GM23248 (cell line): Measurements from ENCODE around the gene ZDBF2. TPM values are rescaled to one million over a fixed set of nuclear protein-coding genes. Genes with fewer than 3 reads are reported as not detected.
A peak's percentile ranks its signal among the peaks of the same experiment; 100 is the strongest.
"Not testable (repeated sequence)": the region's sequence is repeated elsewhere in the genome, so short reads cannot be mapped to it uniquely, and the experiment has no call there.

ENCODE experiments used
- DNase-seq: peaks from one replicate; pipeline ENCODE4 v3.0.0-alpha.2; 2015
- H2AFZ ChIP-seq: fragments of 200-600 bp; sonication (generic); 2 replicates; pipeline ENCODE4 v1.6.1; 2016; ENCODE audit warnings: antibody characterized with exemption
- H3F3A ChIP-seq: fragments of 200-600 bp; sonication (generic); 2 replicates; pipeline ENCODE4 v1.6.1; 2016; ENCODE audit warnings: mild to moderate bottlenecking, antibody characterized with exemption, mixed run types; ENCODE audit not compliant: insufficient read depth
- H3K27ac ChIP-seq: fragments of 200-600 bp; sonication (generic); 2 replicates; pipeline ENCODE4 v1.5.1; 2016; ENCODE audit warnings: mild to moderate bottlenecking
- H3K27me3 ChIP-seq: fragments of 200-600 bp; sonication (generic); replicated peaks from 2 replicates; pipeline ENCODE4 v1.6.1; 2016; ENCODE audit warnings: mild to moderate bottlenecking; ENCODE audit not compliant: insufficient read depth
- H3K36me3 ChIP-seq: fragments of 200-600 bp; sonication (generic); 2 replicates; pipeline ENCODE4 v1.6.1; 2016; ENCODE audit warnings: low read depth, mild to moderate bottlenecking
- H3K4me1 ChIP-seq: fragments of 200-600 bp; sonication (generic); 2 replicates; pipeline ENCODE4 v1.6.1; 2016; ENCODE audit warnings: mild to moderate bottlenecking; ENCODE audit not compliant: insufficient read depth
- H3K4me2 ChIP-seq: fragments of 200-600 bp; sonication (generic); one replicate; pipeline ENCODE4 v1.6.1; 2016; ENCODE audit warnings: mild to moderate bottlenecking; ENCODE audit not compliant: unreplicated experiment
- H3K4me3 ChIP-seq: fragments of 200-600 bp; sonication (generic); 2 replicates; pipeline ENCODE4 v1.5.1; 2016; ENCODE audit warnings: mild to moderate bottlenecking
- H3K79me2 ChIP-seq: fragments of 200-600 bp; sonication (generic); 2 replicates; pipeline ENCODE4 v1.6.1; 2016; ENCODE audit warnings: mild to moderate bottlenecking; ENCODE audit not compliant: insufficient read depth
- H3K9ac ChIP-seq: fragments of 200-600 bp; sonication (generic); 2 replicates; pipeline ENCODE4 v1.6.1; 2016; ENCODE audit warnings: mild to moderate bottlenecking
- H3K9me2 ChIP-seq: fragments of 200-600 bp; sonication (generic); 2 replicates; pipeline ENCODE4 v1.6.1; 2016; ENCODE audit warnings: mixed run types, mild to moderate bottlenecking, moderate library complexity; ENCODE audit not compliant: insufficient read depth
- H3K9me3 ChIP-seq: fragments of 200-600 bp; sonication (generic); one replicate; pipeline ENCODE4 v1.6.1; 2017; ENCODE audit warnings: low read depth
- H4K20me1 ChIP-seq: fragments of 200-600 bp; sonication (generic); 2 replicates; pipeline ENCODE4 v1.6.0; 2016; ENCODE audit not compliant: insufficient read depth
- EZH2 ChIP-seq: fragments of 200-600 bp; sonication (generic); IDR thresholded peaks from 2 replicates; pipeline ENCODE4 v1.6.1; 2018; ENCODE audit warnings: antibody characterized with exemption, mild to moderate bottlenecking; ENCODE audit not compliant: insufficient read depth, poor library complexity, severe bottlenecking
- EZH2phosphoT487 ChIP-seq: fragments of 200-600 bp; sonication (generic); IDR thresholded peaks from 2 replicates; pipeline ENCODE4 v1.6.1; 2018; ENCODE audit warnings: antibody characterized with exemption, moderate library complexity, mild to moderate bottlenecking, low read depth; ENCODE audit not compliant: insufficient read depth
- WGBS, 2 experiments: methylation state at CpG; one replicate each; pipeline ENCODE4 v1.1.6; 2015 to 2017; ENCODE audit warnings: low lambda C conversion rate in 2 of 2, low coverage in 1 of 2; ENCODE audit errors: missing lambda C conversion rate in 2 of 2; 5-methylcytosine and 5-hydroxymethylcytosine counted together
- in situ Hi-C: fragments of 300-500 bp; cut with MboI; formaldehyde crosslinking; loops from 2 replicates; pipeline ENCODE4 v1.15.0; 2020
- polyA plus RNA-seq: library from polyadenylated mRNA; unstranded; fragments of >200 nt; fragmentation: Nextera tagmentation; extraction: Ambion mirVana; gene quantifications from 2 replicates; pipeline ENCODE4 v1.2.1, GENCODE V29; 2016
- total RNA-seq: library from RNA; depleted of rRNA; stranded (reverse); fragments of >200 nt; shearing (Covaris generic); gene quantifications from 2 replicates; pipeline ENCODE4 v1.2.3, GENCODE V29; 2014

ZDBF2 gene
- total and polyA plus RNA-seq, 2 experiments from 2014 or later = 3.0 to 10.2 TPM

DNA sequence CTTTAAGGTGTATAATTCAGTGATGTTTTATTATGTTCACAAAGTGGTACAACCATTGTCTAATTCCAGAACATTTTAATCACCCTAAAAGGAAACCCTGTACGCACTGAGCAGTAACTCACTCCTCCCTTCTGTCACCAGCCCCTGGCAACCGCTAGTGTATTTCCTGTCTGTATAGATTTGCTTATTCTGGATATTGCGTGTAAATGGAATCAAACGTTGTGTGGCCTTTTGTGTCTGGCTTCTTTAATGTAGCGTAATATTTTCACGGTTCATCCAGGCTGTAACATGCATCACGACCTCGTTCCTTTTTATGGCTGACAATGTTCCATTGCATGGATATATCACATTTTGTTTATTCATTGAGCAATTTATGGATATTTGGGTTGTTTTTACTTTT, 8.3 kb downstream of the ZDBF2 start:
- Histone ChIP-seq H4K20me1 (no peaks in the 10 kb centered on the region), H3K27ac (no peak overlapping the region), H3K4me3 (no peak overlapping the region), H3F3A (no peaks in the 10 kb centered on the region), H3K36me3 (no peaks in the 10 kb centered on the region; the same call in 1 of the 2 replicates), H3K4me2 (no peak overlapping the region), H3K4me1 (no peaks in the 10 kb centered on the region), H3K9me2 (no peaks in the 10 kb centered on the region), H2AFZ (no peak overlapping the region), H3K27me3 (peaks cover 2% of the 10 kb centered on the region; the same call in 1 of the 2 replicates), H3K79me2 (peaks cover 35% of the 10 kb centered on the region), H3K9ac (no peak overlapping the region), H3K9me3 (no peaks in the 10 kb centered on the region)
- TF ChIP-seq EZH2phosphoT487 = no peak
- no peak for TF ChIP-seq EZH2
- in situ Hi-C loops = no loop called here
- DNase-seq = no peak
- 80 to 81% methylated on average over 8 of the region's 8 CpGs for WGBS, 2 experiments

- no peak overlapping the region for H3K9ac ChIP-seq
- no peak overlapping the region for H3K4me2 ChIP-seq
- in situ Hi-C loops = no loop called here
These were observed 12.7 kb downstream of the ZDBF2 start for GRCh38 chr2:206287197-206287596.

GRCh38 chr2:206289391-206289790, 14.9 kb downstream of the ZDBF2 start:
- peaks cover 48% of the 10 kb centered on the region for H3K79me2 ChIP-seq

More at GRCh38 chr2:206287197-206287596, 12.7 kb downstream of the ZDBF2 start:
- Histone ChIP-seq H3K9me2 (no peaks in the 10 kb centered on the region), H3K36me3 (no peaks in the 10 kb centered on the region; the same call in 1 of the 2 replicates), H2AFZ (no peak overlapping the region), H3K9me3 (no peaks in the 10 kb centered on the region), H3K27me3 (no peaks in the 10 kb centered on the region), H3F3A (no peaks in the 10 kb centered on the region), H3K27ac (no peak overlapping the region), H4K20me1 (no peaks in the 10 kb centered on the region), H3K4me3 (no peak overlapping the region), H3K4me1 (no peaks in the 10 kb centered on the region), H3K79me2 (peaks cover 50% of the 10 kb centered on the region)
- 81 to 88% methylated on average over 2 of the region's 2 CpGs for WGBS, 2 experiments
- no peak for DNase-seq
- TF ChIP-seq EZH2 (no peak), EZH2phosphoT487 (no peak)

DNA sequence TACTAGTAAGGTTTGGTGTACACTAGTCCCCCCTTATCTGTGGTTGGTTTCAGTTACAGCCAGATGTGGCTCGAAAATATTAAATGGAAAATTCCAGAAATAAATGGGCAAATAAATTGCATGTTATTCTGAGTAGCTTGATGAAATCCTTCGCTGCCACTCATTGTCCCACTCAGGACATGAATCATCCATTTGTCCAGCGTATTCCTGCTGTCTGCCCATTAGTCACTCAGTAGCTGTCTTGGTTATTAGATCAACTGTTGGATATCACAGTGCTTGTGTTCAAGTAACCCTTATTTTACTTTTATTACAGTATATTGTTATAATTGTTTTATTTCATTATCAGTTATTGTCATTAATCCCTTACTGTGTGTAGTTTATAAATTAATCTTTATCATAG, 21.7 kb downstream of the ZDBF2 start:
- H3K4me2 ChIP-seq = peak overlapping the region; percentile 30
- TF ChIP-seq EZH2phosphoT487 = no peak
- TF ChIP-seq EZH2 = no peak

More at GRCh38 chr2:206289391-206289790, 14.9 kb downstream of the ZDBF2 start:
- Histone ChIP-seq H3K4me1 (no peaks in the 10 kb centered on the region), H4K20me1 (no peaks in the 10 kb centered on the region), H3K9ac (no peak overlapping the region), H3K27me3 (no peaks in the 10 kb centered on the region), H2AFZ (no peak overlapping the region), H3K27ac (no peak overlapping the region), H3F3A (no peaks in the 10 kb centered on the region), H3K9me3 (no peaks in the 10 kb centered on the region), H3K9me2 (no peaks in the 10 kb centered on the region), H3K36me3 (no peaks in the 10 kb centered on the region), H3K4me2 (no peak overlapping the region), H3K4me3 (no peak overlapping the region)
- no peak for TF ChIP-seq EZH2
- no peak for TF ChIP-seq EZH2phosphoT487
- in situ Hi-C loops = no loop called here
- WGBS, 2 experiments = 62 to 65% methylated on average over 4 of the region's 4 CpGs
- no peak for DNase-seq

DNA sequence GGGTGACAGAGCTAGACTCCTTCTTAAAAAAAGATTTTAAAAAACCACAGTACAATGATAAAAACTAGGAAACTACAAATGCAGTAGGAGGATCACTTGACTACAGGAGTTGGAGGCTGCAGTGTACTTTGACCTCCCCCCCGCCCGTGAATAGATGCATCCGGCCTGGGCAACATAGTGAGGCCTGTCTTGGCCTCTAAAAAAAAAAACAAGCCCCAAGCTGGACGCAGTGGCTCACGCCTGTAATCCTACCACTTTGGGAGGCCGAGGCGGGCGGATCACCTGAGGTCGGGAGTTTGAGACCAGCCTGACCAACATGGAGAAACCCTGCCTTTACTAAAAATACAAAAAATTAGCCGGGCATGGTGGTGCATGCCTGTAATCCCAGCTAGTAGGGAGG, 25.1 kb downstream of the ZDBF2 start:
- H4K20me1 ChIP-seq, H3K79me2 ChIP-seq, in situ Hi-C loops, H3F3A ChIP-seq, H3K4me3 ChIP-seq, H3K27ac ChIP-seq, H3K27me3 ChIP-seq, H3K9ac ChIP-seq, H3K9me3 ChIP-seq, H3K9me2 ChIP-seq, H3K36me3 ChIP-seq, H2AFZ ChIP-seq, H3K4me2 ChIP-seq, DNase-seq: not testable (repeated sequence)
- WGBS, 2 experiments = 88% methylated on average over 10 of the region's 10 CpGs
- peaks cover 18% of the 10 kb centered on the region for H3K4me1 ChIP-seq

More for the DNA sequence above, 21.7 kb downstream of the ZDBF2 start:
- in situ Hi-C loops = no loop called here
- Histone ChIP-seq H4K20me1 (no peaks in the 10 kb centered on the region), H3K27me3 (no peaks in the 10 kb centered on the region), H3K9me2 (no peaks in the 10 kb centered on the region), H3K4me3 (no peak overlapping the region), H3K9ac (no peak overlapping the region), H3K9me3 (no peaks in the 10 kb centered on the region), H3K27ac (no peak overlapping the region), H3K79me2 (no peaks in the 10 kb centered on the region), H3K4me1 (peaks cover 12% of the 10 kb centered on the region), H2AFZ (no peak overlapping the region), H3K36me3 (no peaks in the 10 kb centered on the region), H3F3A (no peaks in the 10 kb centered on the region)
- DNase-seq = peak; percentile 47
- 22 to 31% methylated on average over 3 of the region's 3 CpGs for WGBS, 2 experiments
